GM19438 (cell line): Measurements from ENCODE around the gene FNBP1.

Experiments
- ATAC-seq: cut with Tn5 transposase; IDR thresholded peaks from one replicate; pipeline ENCODE4 v1.9.1; 2021; ENCODE audit warnings: low read depth; ENCODE audit not compliant: unreplicated experiment

Gene FNBP1

DNA sequence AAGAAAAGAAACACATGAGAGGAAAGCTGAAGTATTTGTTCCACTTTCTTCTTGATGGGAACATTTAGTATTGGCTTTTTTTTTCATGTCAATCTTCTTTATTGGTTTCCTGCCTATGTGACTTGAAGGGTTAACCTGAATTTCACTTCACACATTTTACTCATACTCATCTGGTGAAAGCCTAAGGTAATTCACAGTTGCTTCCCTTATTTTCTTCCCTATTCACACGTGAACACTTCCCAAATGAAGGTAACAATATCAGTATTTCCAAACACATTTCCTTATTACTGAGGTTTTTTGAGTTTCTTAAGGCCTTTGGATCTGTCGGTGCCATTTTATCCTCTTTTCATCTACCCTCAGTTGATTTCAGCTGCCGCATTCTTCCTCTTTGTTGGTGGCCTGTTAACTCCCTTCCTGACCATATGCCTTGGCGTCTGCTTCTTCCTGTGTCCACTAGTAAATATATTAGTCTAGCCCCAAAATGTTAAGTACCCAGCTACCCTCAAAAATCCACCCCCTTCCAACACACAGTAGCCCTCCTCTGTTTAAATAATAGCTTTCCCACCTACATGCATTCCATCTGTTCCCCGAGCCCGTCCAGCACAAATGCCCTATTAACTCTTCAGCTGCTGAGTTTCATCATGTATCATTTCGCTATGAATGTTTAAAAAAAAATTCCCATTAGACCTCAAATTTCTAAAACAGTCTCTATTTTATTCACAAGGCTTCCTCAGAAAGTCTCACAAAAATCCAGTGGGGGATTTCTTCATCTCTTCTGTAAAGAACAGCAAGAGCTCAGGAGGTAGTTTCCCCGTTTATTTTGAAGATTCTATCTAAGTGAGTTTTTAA lies 110.5 kb downstream of the FNBP1 start:
- ATAC-seq = no peak

DNA sequence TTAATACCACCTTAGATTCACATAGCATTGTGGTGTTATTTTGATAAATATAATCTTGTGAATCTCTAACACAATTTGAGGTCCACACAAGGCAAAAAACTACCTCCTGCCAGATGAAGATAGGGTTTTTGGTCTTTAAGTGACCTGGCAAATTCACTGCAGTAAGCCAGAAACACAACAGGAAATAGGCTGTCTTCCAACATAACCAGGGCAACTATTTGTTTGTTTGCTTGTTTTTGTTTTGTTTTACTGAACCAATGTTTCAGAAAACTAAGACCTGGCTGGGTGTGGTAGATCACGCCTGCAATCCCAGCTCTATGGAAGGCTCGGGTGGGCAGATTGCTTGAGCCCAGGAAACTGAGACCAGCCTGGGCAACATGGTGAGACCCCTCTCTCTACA lies 112.2 kb downstream of the FNBP1 start:
- no peak for ATAC-seq

DNA sequence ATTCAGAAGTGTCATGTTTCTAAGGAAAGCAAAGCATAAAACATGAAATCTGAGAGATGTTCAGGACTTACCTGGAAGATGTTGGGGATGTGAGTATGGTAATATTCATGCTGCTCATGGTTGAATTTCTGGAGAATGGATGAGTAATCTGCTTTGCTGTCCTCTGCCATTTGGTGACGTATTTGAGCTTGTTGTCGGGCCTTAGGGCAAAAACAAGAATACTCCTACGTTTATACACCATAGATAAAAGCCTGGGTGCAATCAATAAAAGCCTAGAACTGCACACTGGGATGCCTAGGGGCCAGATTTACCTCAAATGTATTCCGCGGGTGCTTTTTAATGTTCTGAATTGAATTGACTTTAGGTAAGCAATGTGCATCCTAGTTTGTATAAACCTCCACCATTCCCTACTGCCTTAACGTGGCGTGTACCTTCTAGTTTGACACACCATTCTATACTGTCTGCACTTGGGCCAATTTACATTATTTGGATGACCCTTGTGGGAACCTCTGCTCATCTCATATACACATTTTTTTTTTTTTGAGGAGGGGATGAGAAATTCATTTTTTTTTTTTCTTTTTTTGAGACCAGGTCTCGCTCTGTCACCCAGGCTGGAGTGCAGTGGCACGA lies 113.4 kb downstream of the FNBP1 start:
- ATAC-seq = no peak

DNA sequence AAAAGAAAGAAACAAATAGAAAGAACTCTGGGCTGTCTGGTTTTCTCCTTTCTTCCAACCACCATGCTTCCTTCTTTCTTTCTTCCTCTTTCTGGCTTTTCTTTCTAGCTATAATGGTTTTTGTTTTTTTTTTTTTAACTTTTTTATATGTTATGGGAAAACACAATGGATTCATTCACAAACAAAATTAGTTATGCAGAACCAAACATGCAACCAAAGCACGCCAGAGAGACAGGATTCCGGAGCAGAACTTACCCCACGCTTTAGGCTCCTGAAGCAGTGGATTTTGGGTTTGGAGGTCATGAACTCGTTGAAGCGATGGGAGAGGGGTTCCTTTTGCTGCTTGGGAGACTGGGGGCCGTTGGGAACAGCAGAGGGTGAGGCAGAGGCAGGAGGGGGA lies 119.4 kb downstream of the FNBP1 start:
- no peak for ATAC-seq

DNA sequence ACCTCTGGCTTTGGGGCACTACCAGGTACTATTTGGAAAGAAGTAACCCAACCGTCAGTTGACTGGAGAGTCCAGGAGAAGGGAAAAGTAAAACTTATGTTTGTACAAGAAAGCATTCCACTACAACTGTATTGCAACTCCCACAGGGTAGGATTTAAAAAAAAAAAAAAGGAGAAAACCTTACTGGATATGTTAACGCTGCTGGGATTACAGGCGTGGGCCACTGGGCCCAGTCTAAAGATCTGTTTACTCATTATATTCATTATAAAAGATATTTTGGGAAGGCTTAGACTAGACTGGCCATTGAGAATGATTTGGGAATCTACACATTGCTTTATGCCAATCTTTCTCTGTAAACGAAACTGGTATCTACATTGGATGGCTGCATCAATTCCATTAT lies 121.1 kb downstream of the FNBP1 start:
- no peak for ATAC-seq

DNA sequence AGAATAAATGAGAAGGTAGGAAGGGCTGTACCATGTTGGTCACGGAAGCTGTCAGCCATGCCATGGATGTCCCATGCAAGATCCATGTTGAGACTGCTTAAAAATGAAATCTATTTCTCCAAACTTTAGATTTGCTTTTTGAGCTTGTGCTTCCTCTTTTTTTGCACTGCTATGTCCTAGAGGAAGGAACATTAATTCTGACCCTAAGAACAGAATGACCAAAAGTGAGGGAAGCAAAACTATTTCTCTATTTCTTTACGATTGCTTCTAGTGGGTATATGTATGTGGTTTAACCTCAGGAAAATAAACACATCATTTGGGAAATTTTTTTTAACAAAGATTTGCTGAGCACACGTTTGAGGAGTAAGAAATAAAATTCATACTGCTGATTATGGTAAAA lies 123.1 kb downstream of the FNBP1 start:
- no peak for ATAC-seq

DNA sequence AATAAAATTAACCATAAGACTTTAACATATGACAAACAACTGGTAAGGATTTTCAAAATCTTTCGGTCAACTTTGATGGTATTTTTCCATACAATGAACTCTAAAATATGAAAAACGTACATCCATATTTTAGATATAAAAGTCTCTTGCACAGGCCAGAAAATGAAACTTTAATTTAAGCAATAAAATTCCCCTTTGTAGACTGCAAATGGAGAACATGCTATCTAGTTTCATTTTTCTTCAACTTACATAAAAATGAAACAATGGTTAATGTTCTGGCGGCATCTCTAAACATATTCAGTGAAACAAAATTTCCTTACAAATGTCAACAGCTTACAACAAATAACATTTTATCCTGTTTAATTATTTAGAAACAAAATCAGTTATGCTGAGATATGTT lies 123.7 kb downstream of the FNBP1 start:
- no peak for ATAC-seq

DNA sequence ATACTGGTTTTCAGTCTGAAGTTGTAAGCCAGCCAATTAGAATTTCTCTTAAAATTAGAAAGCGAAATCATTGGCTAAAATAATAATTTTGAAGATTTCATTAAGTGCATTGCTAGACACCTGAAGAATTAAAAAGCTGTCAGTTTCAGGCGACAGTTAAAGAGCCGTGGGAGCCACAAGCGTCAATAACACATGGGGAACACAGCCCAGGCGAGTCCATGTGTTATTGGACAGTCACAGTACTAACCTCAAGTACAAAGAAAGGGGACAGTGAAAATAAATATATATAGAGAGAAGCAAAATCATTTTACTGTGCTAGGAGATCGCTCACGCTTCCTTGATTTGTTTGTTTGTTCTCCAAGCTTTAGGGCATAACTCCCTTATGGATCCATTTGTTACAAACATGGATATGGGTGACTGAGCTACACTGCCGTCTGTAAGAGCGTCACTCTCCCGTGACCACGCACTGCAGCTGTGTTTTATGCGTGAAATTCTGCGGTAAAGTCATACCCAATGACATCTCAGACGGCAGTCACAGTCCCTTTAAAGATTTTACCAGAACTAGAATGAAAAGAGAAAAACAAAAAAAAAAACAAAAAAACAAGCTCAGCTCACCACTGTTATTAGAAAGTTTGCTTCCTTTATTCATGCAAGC lies 124.6 kb downstream of the FNBP1 start:
- no peak for ATAC-seq

DNA sequence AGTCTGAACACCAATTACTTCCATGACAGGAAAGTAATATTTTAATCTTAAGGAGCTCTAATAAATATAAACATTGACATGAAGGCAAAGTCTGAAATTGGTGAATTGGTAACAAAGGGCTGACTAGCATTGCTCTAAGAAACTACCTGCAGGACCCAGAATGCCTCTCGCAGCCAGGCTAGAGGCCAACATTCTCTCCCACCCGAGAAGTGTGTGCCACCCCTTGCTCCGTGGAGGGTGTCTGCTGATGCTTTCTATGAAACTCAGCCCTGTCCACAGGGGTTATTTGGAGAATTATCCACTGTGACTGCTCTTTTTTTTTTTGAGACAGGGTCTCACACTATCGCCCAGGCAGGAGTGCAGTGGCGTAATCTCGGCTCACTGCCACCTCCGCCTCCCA lies 126.3 kb downstream of the FNBP1 start:
- no peak for ATAC-seq

DNA sequence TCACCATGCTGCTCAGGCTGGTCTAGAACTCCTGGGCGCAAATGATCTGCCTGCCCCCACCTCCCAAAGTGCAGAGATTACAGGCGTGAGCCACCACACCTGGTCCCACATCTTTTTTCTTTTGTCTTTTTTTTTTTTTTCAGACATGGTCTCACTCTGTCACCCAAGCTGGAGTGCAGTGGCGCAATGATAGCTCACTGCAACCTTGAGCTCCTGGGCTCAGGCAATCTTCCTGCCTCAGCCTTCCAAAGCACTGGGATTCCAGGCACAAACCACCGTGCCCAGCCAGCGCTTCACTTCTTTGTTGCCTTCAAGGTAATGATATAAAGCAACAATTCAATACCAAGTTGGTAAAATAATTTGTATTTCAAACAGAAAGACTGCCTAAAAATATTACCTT lies 128.9 kb downstream of the FNBP1 start:
- no peak for ATAC-seq

DNA sequence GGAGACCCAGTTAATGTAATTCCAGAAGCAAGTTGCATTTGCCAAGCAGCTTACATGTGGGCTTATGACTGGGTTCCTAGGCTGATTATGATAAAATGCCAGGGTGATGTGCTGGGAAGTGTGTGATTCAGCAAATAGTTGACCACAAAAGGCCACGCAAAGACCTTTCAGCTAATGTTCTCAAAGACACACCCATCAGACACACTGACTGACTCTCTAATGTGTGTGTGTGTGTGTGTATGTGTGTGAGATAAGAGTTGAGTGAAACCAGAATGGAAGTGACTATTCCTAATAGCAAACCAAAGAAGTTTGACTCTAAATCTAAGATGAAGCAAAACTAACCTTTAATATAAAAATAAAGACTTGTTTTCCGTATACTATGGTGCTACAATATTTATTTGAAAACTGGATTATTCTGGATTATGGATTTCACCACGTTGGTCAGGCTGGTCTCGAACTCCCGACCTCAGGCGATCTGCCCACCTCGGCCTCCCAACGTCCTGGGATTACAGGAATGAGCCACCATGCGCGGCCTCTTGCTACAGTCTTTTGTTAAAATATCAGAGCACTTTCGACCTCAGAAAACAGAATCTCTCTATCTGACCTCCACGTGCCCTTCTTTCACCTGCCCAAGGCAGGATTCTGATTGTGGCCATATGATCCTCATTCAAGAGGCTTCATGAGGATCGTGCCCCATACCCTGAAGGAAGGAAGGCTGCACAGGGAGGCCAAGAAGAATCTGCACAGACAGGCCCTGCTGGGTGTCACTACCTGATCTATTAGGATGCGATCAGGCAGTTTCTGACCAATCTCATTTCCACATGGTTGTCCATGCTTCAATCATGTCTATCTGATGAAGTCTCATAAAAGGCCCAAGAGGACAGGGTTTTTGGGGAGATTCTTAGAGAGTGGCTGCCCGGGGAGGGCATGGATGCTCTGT lies 132.1 kb downstream of the FNBP1 start:
- no peak for ATAC-seq

DNA sequence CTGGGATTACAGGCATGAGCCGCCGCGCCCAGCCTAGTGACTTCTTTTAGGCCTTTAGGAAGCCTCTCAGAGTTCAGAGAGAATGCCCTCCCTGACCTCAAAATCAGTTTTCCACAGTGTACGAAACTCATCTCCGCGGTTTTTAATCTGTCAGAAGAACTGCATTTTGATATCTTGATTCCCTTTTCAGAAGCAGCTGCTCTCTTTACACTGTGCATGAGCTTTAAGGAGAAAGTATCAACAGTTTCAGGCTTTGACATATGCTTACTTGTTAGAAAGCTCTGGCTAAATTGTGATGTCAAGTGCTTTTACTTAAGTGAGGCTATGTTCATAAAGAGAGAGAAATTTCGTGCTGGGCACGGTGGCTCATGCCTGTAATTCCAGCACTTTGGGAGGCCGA lies 133.1 kb downstream of the FNBP1 start:
- ATAC-seq = no peak

DNA sequence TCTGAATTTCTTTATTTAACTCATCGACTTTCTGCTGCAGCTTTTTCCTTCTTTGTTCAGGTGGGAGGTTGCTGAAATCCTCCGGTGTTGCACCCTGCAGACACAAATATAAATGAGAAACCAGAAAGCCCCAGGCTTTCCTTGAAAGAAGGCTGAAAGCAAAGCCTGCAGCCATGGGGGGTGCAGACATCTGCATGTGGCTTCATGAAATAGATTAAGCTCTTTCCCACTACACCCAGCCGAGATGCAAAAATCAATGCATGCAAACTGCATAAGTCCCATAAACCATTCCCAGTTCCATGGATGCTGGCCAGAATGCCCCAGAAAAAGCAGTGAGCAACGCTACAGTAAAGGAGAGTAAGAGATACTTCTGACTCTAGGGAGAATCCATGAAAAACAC lies 134.1 kb downstream of the FNBP1 start:
- ATAC-seq = no peak

DNA sequence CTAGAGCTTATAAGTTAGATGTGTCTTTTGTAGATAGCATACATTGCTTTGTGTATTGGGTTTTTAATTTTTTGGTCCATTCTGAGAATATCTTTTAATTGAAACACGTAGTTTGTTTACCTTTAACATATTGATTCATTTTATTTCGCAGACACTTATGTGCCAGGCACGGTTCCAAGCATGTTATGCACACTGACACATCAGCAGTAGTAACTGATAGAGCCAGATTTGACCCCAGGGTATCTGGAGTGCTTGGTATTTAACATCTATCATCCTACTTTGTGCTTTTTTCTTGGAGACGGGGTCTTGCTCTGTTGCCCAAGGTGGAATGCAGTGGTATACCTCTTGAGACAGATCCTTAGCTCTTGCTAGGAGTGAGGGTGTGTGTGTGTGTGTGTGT lies 135.8 kb downstream of the FNBP1 start:
- ATAC-seq = no peak

DNA sequence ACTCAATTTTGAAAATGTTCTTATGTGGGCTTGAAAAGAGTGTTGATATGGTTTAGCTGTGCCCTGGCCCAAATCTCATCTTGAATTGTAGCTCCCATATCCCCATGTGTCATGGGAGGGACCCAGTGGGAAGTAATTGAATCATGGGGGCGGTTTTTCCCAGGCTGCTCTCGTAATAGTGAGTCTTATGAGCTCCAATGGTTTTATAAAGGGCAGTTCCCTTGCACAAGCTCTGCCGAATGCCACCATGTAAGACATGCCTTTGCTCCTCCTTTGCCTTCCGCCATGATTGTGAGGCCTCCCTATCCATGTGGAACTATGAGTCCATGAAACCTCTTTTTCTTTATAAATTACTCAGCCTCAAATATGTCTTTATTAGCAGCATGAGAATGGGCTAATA lies 136.7 kb downstream of the FNBP1 start:
- ATAC-seq = no peak

DNA sequence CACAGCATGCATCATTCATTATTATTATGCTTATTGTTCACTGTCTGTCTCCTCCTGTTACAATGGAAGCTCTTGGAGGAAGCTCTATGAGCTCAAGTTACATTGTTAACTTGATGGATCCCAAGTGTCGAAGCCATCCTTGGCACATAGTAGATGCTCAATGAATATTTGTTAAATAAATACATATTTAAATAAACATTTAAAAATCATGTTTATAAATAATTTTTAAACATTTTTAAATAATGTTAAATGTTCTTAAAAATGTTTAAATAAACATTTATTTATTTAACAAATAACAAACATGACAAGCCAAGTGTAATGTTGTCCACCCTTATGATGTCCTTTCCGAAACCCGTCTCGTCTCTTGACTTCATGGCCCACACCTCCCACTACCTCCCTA lies 138.3 kb downstream of the FNBP1 start:
- no peak for ATAC-seq

DNA sequence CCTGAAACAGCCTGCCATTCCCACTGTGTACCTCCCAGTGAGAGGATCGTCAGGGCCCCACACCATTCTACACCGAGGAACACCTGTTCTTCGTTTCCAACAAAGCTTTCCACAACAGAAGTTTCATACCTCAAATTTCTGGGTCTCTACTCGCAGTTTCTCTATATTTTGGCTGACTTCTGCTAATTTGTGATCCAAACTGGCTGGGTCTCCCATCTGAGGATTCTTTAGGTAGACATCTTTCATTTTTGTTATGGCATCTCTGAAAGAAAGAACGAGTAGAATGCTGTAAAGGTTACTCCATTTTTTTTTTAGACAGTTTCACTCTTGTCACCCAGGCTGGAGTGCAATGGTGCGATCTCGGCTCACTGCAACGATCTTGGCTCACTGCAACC lies 140.3 kb downstream of the FNBP1 start:
- no peak for ATAC-seq

DNA sequence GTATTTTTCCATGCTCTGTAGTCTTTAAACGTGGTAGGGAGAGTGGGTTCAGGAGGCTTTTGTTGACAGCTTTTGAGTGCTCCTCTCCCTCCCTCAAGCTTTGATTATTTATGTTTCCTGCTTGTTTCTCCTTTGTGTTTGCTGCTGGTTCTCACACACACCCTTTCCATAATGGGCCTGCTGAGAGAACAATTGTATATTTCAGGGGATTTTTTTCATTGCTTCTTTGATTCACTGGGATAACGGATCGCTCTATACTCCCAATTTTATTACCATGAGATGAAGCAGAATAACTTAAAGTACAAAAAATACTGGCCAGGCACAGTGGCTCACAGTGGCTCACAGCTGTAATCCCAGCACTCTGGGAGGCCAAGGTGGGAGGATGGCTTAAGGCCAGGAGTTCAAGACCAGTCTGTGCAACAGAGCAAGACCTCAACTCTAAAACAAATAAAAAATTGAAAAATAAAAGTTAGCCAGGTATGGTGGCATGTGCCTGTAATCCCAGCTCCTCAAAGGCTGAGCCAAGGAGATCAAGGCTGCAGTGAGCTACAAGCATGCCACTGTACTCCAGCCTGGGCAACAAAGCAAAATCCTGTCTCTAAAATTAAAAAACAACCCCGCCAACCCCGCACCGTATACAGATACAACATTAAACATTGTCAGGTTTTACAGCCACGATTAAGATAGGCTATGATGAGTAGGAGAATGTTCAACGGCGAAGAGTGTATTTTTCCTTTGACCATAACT lies 140.8 kb downstream of the FNBP1 start:
- ATAC-seq = no peak

DNA sequence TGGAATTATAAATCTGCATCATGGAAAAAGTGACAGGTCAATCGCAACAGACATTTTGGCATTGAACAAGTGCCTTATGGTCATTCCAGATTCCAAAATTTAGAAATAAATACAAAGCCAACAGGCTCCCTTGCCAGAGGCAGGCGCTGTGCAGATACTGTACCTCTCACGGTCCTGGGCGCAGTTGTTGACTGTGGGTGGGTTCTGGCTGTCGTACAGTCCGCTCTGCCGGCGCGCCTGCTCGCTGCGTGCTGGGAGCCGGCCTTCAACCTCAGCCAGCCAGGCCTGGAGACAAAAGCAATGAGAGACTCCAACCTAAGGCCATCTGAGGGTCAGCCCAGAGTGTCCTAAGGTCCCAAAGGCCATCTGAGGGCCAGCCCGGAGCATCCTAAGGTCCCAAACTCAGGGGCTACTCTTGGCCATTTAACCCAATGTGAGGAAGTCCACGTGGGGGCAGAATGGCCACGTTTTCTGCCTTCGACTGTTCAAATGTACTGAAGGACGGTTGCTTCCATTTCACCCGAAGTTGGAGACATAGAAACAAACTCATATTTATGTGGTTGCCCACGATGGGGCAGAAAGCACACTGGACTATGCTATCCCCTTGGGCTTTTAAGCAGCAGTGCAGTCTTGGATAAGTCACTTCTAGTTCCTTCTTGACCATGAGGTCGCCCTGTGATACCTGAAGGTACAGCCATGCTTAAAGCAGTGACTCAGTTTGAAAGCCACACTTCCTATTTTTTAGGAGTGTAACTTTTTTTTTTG lies 142.5 kb downstream of the FNBP1 start:
- ATAC-seq = no peak
